Embryonic facial prominence (tissue), 1 donor: ENCODE measurements around the gene IFNAR1.

ENCODE experiments used
- DNase-seq: peaks from one replicate; pipeline ENCODE4 v3.0.0-alpha.2; 2016; ENCODE audit errors: extremely low spot score

IFNAR1 gene

DNA sequence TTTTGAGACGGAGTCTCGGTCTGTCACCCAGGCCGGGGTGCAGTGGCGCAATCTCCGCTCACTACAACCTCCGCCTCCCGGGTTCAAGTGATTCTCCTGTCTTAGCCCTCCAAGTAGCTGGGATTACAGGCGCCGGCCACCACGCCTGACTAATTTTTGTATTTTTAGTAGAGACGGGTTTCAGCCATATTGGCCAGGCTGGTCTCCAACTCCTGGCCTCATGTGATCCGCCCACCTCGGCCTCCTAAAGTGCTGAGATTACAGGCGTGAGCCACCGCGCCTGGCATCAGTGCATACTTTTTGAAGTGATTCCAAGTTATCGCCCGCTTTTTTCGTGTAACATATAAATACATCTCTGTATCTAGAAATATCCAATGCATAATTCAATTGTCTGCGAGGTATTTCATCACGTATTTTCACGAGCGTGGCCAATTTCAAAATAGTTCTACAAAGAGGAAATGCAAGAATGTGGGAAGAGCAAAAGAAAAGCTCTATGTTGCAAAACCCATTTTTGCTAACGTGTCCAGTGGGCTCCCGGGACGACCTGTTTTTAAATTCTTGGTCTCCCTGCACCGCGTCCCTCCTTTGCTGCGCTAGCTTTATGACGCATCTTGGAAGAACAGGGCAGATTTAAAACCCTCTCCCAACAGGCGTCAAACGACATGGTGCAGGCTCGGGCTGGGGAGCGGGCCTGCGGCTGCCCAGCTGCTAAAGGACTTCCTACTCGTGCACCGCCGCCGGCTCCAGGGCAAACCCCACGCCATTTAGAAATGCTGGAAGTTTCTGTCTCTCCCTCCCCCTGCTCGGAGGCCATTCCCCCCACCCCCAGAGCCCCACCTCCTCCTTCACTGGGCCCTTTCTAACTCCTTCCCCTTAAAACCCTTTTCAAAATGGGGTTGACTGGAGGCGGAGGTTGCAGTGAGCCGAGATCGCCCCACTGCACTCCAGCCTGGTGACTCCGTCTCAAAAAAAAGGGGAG lies 77.5 kb downstream of the IFNAR1 start:
- peak; percentile 52 for DNase-seq

DNA sequence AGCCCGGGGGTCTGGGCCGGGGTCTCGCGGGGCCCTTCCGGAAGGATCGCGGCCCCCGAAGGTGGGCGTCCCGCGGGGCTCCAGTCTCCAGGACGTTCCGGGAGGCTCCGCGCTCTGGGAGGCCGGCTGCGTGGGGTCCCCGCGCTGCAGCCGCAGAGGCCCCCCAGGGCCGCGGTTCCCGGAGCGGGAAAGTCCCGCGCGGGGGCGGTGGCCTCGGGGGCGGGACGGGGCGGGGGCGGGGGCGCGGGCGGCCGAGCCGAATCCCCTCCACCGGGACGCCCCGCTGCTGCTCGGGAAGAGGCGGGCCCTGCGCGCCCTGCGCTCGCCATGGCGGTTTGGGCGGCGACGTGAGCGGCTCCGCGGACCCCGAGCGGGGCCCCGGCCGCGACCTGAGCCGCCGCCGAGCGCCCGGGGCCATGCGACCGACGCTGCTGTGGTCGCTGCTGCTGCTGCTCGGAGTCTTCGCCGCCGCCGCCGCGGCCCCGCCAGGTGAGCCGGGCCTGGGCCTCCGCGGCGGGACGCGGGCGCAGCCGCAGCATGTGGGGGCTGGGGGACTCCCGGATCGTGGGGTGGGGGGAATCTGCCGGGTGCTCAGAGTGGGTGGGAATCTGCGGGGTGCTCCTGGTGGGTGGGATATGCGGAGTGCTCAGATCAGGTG lies 78.5 kb downstream of the IFNAR1 start, which contains the start of gene IFNGR2:
TSS of gene IFNGR2 (plus strand) at position 286 of the 658 bp plus-strand sequence. CDS start at position 417, 131 bp downstream.
- no peak for DNase-seq

DNA sequence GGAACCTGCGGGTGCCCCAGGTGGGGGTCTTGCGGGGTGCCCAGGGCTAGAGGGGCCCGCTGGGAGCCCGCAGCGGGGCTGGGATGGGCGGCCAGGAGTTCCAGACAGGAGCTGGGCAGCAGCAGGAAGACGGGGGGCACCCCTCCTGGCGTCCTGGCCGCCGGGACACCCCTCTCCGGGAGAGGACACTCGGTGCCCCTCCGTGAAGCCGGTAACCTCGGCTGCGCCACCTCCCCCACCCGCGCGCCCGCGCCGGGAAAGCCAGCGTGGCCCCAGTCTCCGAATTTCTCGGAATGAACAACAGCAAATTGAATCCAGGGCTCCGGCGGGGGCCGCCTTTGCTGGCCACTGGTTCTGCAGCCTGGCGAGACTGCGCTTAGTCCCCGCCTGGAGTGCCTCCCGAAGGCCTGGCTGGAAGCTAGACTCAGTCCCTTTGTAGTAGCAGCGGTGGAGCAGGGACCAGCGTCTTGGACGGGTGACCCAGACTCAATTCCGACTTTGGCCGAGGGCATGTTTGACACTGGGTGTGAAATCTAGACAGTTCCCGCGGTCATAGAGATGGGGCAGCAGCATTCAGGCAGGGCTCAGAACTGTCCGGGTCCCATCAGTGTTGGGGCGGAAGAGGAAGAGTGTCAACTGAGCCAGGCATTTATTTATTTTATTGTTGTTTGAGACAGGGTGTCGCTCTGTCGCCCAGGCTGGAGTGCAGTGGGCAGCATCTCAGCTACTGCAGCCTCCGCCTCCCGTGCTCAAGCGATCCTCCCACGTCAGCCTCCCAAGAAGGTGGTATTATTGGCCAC lies 79.2 kb downstream of the IFNAR1 start:
- no peak for DNase-seq

DNA sequence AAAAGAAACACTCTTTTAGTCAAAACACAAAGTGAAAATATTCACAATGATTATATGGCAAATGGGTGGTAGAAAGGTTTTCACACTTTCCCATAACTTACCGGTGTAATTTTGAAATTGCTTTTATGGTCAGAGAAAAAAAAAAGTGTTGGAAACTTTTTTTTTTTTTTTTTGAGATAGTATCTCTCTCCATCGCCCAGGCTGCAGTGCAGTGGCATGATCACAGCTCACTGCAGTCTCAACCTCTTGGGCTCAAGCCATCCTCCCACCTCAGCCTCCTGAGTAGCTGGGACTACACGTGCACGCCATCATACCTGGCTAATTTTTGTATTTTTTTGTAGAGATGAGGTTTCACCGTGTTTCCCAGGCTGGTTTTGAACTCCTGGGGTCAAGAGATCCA lies 81.7 kb downstream of the IFNAR1 start:
- no peak for DNase-seq
